ENCODE data around the gene RAD51B.

RAD51B gene

GRCh38 chr14:67820428-67820971 lies 921 bp downstream of the RAD51B start:
- peak overlapping the region; percentile 96 for H3K4me3 ChIP-seq (ENCODE audit: low read depth, low read length)
- no peaks in the 10 kb centered on the region for H3K36me3 ChIP-seq (replicated peaks)
- no peak overlapping the region for H3K27ac ChIP-seq
- no peaks in the 10 kb centered on the region for H3K27me3 ChIP-seq (replicated peaks)
- peak; percentile 6 for DNase-seq
- TF ChIP-seq CTCF (IDR thresholded peaks at IDR 0.05; ENCODE audit: low read depth, low read length, missing control alignments), result no peak
- in situ Hi-C loops (cut with HindIII; ENCODE audit: low pct_ligation_motif_present, low sequenced_read_pairs), result no loop called here

- Histone ChIP-seq H3K4me3 (ENCODE audit: low read depth, low read length) (no peak overlapping the region), H3K36me3 (replicated peaks) (no peaks in the 10 kb centered on the region), H3K27me3 (replicated peaks) (no peaks in the 10 kb centered on the region), H3K27ac (no peak overlapping the region)
- DNase-seq, result no peak
- no peak for TF ChIP-seq CTCF (IDR thresholded peaks at IDR 0.05; ENCODE audit: low read depth, low read length, missing control alignments)
- in situ Hi-C loops (cut with HindIII; ENCODE audit: low pct_ligation_motif_present, low sequenced_read_pairs), result no loop called here
Observed at GRCh38 chr14:67821121-67821520, 1.5 kb downstream of the RAD51B start.

GRCh38 chr14:67831113-67831512 lies 11.5 kb downstream of the RAD51B start:
- TF ChIP-seq CTCF (IDR thresholded peaks at IDR 0.05; ENCODE audit: low read depth, low read length, missing control alignments), result no peak
- H3K36me3 ChIP-seq (replicated peaks), result no peaks in the 10 kb centered on the region
- DNase-seq, result no peak
- in situ Hi-C loops (cut with HindIII; ENCODE audit: low pct_ligation_motif_present, low sequenced_read_pairs), result no loop called here
- H3K4me3 ChIP-seq (ENCODE audit: low read depth, low read length), result no peak overlapping the region
- no peaks in the 10 kb centered on the region for H3K27me3 ChIP-seq (replicated peaks)
- no peak overlapping the region for H3K27ac ChIP-seq

GRCh38 chr14:67833403-67833802 lies 13.8 kb downstream of the RAD51B start:
- in situ Hi-C loops (cut with HindIII; ENCODE audit: low pct_ligation_motif_present, low sequenced_read_pairs), result no loop called here
- DNase-seq, result no peak
- Histone ChIP-seq H3K36me3 (replicated peaks) (no peaks in the 10 kb centered on the region), H3K4me3 (ENCODE audit: low read depth, low read length) (no peak overlapping the region), H3K27me3 (replicated peaks) (no peaks in the 10 kb centered on the region), H3K27ac (no peak overlapping the region)
- TF ChIP-seq CTCF (IDR thresholded peaks at IDR 0.05; ENCODE audit: low read depth, low read length, missing control alignments), result no peak

- in situ Hi-C loops (cut with HindIII; ENCODE audit: low pct_ligation_motif_present, low sequenced_read_pairs), result no loop called here
- DNase-seq, result no peak
- no peaks in the 10 kb centered on the region for H3K36me3 ChIP-seq (replicated peaks)
- H3K4me3 ChIP-seq (ENCODE audit: low read depth, low read length), result no peak overlapping the region
- TF ChIP-seq CTCF (IDR thresholded peaks at IDR 0.05; ENCODE audit: low read depth, low read length, missing control alignments), result no peak
- no peaks in the 10 kb centered on the region for H3K27me3 ChIP-seq (replicated peaks)
- no peak overlapping the region for H3K27ac ChIP-seq
Observed at GRCh38 chr14:67835596-67835995, 16.0 kb downstream of the RAD51B start.

- H3K4me3 ChIP-seq (ENCODE audit: low read depth, low read length), result no peak overlapping the region
- no peaks in the 10 kb centered on the region for H3K27me3 ChIP-seq (replicated peaks)
- in situ Hi-C loops (cut with HindIII; ENCODE audit: low pct_ligation_motif_present, low sequenced_read_pairs), result no loop called here
- peak; percentile 87 for DNase-seq
- peak; percentile 70 for TF ChIP-seq CTCF (IDR thresholded peaks at IDR 0.05; ENCODE audit: low read depth, low read length, missing control alignments)
- H3K36me3 ChIP-seq (replicated peaks), result no peaks in the 10 kb centered on the region
- no peak overlapping the region for H3K27ac ChIP-seq
Observed at GRCh38 chr14:67837011-67837624, 17.5 kb downstream of the RAD51B start.
